H54 (cell line): ENCODE results near the gene KDM1B.
"Not testable (repeated sequence)": the region's sequence is repeated elsewhere in the genome, so short reads cannot be mapped to it uniquely, and the experiment has no call there.

Experiments used
- DNase-seq: peaks from one replicate; pipeline ENCODE4 v3.0.0; 2011; ENCODE audit warnings: low spot score, mixed read lengths; ENCODE audit not compliant: insufficient read length
- FAIRE-seq: peaks from 3 replicates; lab custom pipeline; 2011; peaks lifted over from hg19 to GRCh38; lab: Jason Lieb, UNC
- POLR2A ChIP-seq: IDR thresholded peaks from 2 replicates; pipeline ENCODE4 v1.6.1; 2011; ENCODE audit warnings: low read depth, mild to moderate bottlenecking, low read length

KDM1B gene

GRCh38 chr6:18162401-18162800 lies 7.2 kb downstream of the KDM1B start:
- FAIRE-seq (no peak), DNase-seq (no peak)
- no peak for TF ChIP-seq POLR2A

GRCh38 chr6:18165751-18166150 lies 10.5 kb downstream of the KDM1B start:
- DNase-seq (no peak), FAIRE-seq (no peak)
- TF ChIP-seq POLR2A, result no peak

GRCh38 chr6:18166312-18167036 lies 11.3 kb downstream of the KDM1B start:
- TF ChIP-seq POLR2A, result no peak

GRCh38 chr6:18168264-18168663 lies 13.0 kb downstream of the KDM1B start:
- FAIRE-seq, result no peak
- no peak for DNase-seq
- TF ChIP-seq POLR2A, result no peak

More at GRCh38 chr6:18166312-18167036, 11.3 kb downstream of the KDM1B start:
- FAIRE-seq, result no peak
- DNase-seq, result no peak

- FAIRE-seq, result no peak
These were observed 16.6 kb downstream of the KDM1B start for GRCh38 chr6:18171871-18172270.

GRCh38 chr6:18176198-18176597 lies 21.0 kb downstream of the KDM1B start:
- not testable (repeated sequence) for FAIRE-seq, DNase-seq

More at GRCh38 chr6:18171871-18172270, 16.6 kb downstream of the KDM1B start:
- no peak for TF ChIP-seq POLR2A
- no peak for DNase-seq

- no peak for FAIRE-seq
- DNase-seq, result no peak
- TF ChIP-seq POLR2A, result no peak
These were observed 22.2 kb downstream of the KDM1B start for GRCh38 chr6:18177286-18177965.

- DNase-seq (no peak), FAIRE-seq (no peak)
- TF ChIP-seq POLR2A, result no peak
These were observed 23.9 kb downstream of the KDM1B start for GRCh38 chr6:18178960-18179615.

GRCh38 chr6:18179770-18180356 lies 24.6 kb downstream of the KDM1B start:
- DNase-seq (no peak), FAIRE-seq (no peak)
- no peak for TF ChIP-seq POLR2A

- no peak for FAIRE-seq
- DNase-seq, result no peak
These were observed 27.3 kb downstream of the KDM1B start for GRCh38 chr6:18182568-18182967.

GRCh38 chr6:18183766-18184165 lies 28.5 kb downstream of the KDM1B start:
- peak; percentile 33 for FAIRE-seq
- no peak for TF ChIP-seq POLR2A
- no peak for DNase-seq

More at GRCh38 chr6:18182568-18182967, 27.3 kb downstream of the KDM1B start:
- no peak for TF ChIP-seq POLR2A

- TF ChIP-seq POLR2A, result no peak
- no peak for FAIRE-seq
- no peak for DNase-seq
These were observed 30.4 kb downstream of the KDM1B start for GRCh38 chr6:18185624-18186023.

GRCh38 chr6:18186033-18186432 lies 30.8 kb downstream of the KDM1B start:
- FAIRE-seq (no peak), DNase-seq (no peak)
- TF ChIP-seq POLR2A, result no peak
